Measurements from ENCODE around the gene SH3GLB2.

Gene SH3GLB2

DNA sequence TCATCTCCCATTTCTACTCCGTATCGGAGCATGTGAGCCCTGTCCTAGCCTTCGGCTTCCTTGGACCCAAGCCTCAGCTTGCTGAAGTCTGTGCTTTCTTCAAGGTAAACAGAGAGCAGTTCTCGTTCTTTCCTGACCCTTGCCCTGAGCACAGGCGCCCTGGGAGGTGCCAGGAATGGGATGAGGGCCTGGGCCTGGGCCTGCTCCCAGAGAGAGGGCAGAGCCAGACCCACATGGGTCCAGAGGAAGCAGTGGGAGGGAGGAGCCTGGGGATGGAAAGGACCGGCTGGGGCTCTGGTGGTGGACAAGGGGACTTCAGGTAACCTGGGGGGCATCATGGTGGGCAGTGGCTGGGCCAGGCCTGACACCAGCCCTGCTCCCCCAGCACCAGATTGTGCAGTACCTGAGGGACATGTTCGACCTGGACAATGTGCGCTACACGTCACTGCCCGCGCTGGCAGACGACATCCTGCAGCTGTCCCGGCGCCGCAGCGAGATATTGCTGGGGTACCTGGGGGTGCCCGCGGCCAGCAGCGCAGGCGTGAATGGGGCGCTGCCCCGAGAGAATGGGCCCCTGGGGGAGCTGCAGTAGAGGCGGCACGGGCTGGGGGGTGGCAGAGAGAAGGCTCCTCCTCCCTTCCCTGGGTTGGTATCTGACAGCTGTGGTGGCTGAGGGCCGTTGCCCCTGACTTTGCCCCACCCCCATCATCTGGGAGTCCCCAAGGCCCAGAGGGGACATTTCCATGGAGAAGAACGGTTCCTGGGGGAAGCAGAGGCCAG is 41.9 kb upstream of the SH3GLB2 start:
- Histone ChIP-seq H3K36me3 (ENCODE audit: control insufficient read depth in 1 of 2, insufficient read depth in 2 of 2, low read length in 2 of 2) (peaks cover 29 to 31% of the 10 kb centered on the region in 2 donors), H3K27me3 (ENCODE audit: control insufficient read depth in 1 of 2, insufficient read depth in 2 of 2, low read length in 2 of 2) (no peaks in the 10 kb centered on the region), H3K27ac (ENCODE audit: low read depth, low read length) (peak overlapping the region; percentile 71), H3K4me1 (ENCODE audit: control insufficient read depth in 1 of 2, insufficient read depth in 2 of 2, low read length in 2 of 2) (peaks cover 39 to 42% of the 10 kb centered on the region in 2 donors), H3K9me3 (ENCODE audit: control insufficient read depth in 1 of 2, low read length in 2 of 2) (no peaks in the 10 kb centered on the region), H3K4me3 (ENCODE audit: low read depth in 1 of 2, low read length in 2 of 2) (peak overlapping the region in 1 of 2 donors; percentile 35), H3K9ac (ENCODE audit: low read depth in 1 of 2, low read length in 2 of 2) (peak overlapping the region; percentile 51 to 63)

DNA sequence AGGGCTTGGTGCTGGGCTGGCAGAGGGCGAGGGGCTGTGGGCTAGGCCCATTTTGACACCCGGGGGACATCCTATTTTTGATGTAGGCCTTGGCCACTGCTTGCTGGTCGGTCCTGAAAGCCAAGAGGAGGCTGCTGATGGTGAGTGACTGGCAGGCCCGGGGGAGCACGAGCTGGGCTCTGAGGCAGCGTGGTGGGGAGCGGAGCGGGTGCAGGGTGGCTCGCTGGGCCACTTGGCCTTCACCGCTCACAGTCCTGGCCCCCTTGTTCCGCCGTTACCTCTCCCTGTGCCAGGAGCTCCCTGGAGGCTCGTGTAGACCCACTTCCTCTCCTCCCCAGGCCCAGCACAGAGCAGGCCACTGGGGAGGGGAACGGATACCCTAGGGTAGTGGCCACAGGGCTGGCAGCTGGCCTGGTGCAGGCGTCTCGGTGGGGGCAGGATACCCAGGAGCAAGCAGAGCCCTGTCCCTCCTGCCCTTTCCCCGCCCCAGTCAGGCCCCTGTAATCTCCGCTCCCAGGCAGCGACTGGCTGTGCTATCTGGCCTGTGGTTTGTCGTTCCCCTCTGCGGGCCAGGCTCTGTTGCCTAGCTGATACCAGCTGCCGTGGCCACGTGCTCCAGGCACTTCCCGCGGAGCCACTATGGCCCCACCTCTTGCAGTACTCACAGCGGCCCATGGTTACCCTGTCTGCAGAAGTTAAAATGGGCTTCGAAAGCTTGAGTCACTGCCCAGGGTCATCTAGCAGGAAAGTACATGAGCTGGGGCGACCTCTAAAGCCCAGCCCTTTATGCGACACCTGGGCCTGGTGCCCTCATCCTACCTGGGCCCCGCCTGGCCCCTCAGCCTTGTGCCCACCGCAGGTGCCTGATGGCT is 41.1 kb upstream of the SH3GLB2 start:
- H3K9ac ChIP-seq (ENCODE audit: low read depth in 1 of 2, low read length in 2 of 2): peak overlapping the region; percentile 51 to 63
- no peaks in the 10 kb centered on the region for H3K27me3 ChIP-seq (ENCODE audit: control insufficient read depth in 1 of 2, insufficient read depth in 2 of 2, low read length in 2 of 2)
- peaks cover 29 to 36% of the 10 kb centered on the region in 2 donors for H3K36me3 ChIP-seq (ENCODE audit: control insufficient read depth in 1 of 2, insufficient read depth in 2 of 2, low read length in 2 of 2)
- H3K9me3 ChIP-seq (ENCODE audit: control insufficient read depth in 1 of 2, low read length in 2 of 2): no peaks in the 10 kb centered on the region
- peaks cover 39 to 42% of the 10 kb centered on the region in 2 donors for H3K4me1 ChIP-seq (ENCODE audit: control insufficient read depth in 1 of 2, insufficient read depth in 2 of 2, low read length in 2 of 2)
- peak overlapping the region; percentile 23 to 35 for H3K4me3 ChIP-seq (ENCODE audit: low read depth in 1 of 2, low read length in 2 of 2)
- peak overlapping the region; percentile 79 for H3K27ac ChIP-seq (ENCODE audit: low read depth, low read length)

DNA sequence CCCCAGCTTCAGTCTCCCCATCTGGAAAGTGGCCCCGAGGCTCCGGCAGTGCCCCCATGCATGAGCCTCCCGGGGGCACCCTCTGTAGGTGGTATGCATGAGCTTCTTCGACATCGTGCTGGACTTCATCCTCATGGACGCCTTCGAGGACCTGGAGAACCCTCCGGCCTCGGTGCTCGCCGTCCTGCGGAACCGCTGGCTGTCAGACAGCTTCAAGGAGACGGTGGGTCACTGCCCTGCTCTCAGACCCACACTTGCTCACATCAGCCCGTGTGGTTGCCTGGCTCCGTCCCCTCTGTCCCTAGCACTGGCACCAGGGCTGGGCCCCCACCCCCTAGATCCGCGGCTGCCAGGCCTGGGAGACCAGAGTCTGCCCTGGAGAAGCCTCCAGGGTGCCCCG is 40.0 kb upstream of the SH3GLB2 start:
- no peak overlapping the region for H3K9ac ChIP-seq (ENCODE audit: low read depth in 1 of 2, low read length in 2 of 2)
- peaks cover 39 to 42% of the 10 kb centered on the region in 2 donors for H3K4me1 ChIP-seq (ENCODE audit: control insufficient read depth in 1 of 2, insufficient read depth in 2 of 2, low read length in 2 of 2)
- no peaks in the 10 kb centered on the region for H3K9me3 ChIP-seq (ENCODE audit: control insufficient read depth in 1 of 2, low read length in 2 of 2)
- no peak overlapping the region for H3K4me3 ChIP-seq (ENCODE audit: low read depth in 1 of 2, low read length in 2 of 2)
- H3K36me3 ChIP-seq (ENCODE audit: control insufficient read depth in 1 of 2, insufficient read depth in 2 of 2, low read length in 2 of 2): peaks cover 29 to 42% of the 10 kb centered on the region in 2 donors
- no peaks in the 10 kb centered on the region for H3K27me3 ChIP-seq (ENCODE audit: control insufficient read depth in 1 of 2, insufficient read depth in 2 of 2, low read length in 2 of 2)
- no peak overlapping the region for H3K27ac ChIP-seq (ENCODE audit: low read depth, low read length)

DNA sequence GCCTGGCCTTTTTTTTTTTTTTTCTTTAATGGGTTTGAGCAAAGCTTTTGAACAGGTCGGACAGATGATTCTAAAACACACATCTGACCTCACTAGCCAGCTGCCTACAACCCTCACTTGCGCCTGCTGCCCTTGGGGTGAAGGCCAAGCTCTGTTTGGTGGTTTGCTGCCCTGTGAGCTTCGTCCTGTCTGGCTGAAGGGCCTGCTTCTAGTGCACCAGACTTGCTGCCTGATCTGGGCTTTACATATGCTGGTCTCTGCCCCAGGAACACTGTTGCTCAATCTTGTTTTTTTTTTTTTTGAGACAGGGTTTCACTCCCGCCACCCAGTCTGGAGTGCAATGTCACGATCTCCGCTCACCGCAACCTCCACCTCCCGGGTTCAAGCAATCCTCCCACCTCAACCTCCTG is 36.4 kb upstream of the SH3GLB2 start:
- Histone ChIP-seq H3K9me3 (ENCODE audit: control insufficient read depth in 1 of 2, low read length in 2 of 2) (no peaks in the 10 kb centered on the region), H3K9ac (ENCODE audit: low read depth in 1 of 2, low read length in 2 of 2) (no peak overlapping the region), H3K36me3 (ENCODE audit: control insufficient read depth in 1 of 2, insufficient read depth in 2 of 2, low read length in 2 of 2) (peaks cover 43 to 65% of the 10 kb centered on the region in 2 donors), H3K27me3 (ENCODE audit: control insufficient read depth in 1 of 2, insufficient read depth in 2 of 2, low read length in 2 of 2) (no peaks in the 10 kb centered on the region), H3K4me3 (ENCODE audit: low read depth in 1 of 2, low read length in 2 of 2) (no peak overlapping the region), H3K27ac (ENCODE audit: low read depth, low read length) (no peak overlapping the region), H3K4me1 (ENCODE audit: control insufficient read depth in 1 of 2, insufficient read depth in 2 of 2, low read length in 2 of 2) (peaks cover 15 to 16% of the 10 kb centered on the region in 2 donors)

DNA sequence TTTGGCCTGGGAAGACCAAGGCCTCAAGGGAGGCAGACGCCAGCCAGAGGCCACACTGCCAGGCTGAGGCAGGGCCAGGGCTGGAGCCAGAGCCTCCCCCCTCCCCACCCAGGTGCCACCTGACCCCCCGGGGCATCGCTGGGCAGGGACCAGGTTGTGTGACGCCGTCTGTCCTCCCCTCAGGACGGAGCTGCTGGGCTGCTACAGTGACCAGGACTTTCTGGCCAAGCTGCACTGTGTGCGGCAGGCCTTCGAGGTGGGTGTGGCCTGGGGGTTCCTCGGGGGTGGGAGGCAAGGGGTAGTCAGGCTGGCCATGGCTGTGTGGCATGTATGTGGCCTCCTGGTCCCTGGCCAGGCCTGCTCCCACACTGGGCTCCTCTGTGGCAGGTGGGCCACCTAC is 34.9 kb upstream of the SH3GLB2 start:
- no peaks in the 10 kb centered on the region for H3K9me3 ChIP-seq (ENCODE audit: control insufficient read depth in 1 of 2, low read length in 2 of 2)

DNA sequence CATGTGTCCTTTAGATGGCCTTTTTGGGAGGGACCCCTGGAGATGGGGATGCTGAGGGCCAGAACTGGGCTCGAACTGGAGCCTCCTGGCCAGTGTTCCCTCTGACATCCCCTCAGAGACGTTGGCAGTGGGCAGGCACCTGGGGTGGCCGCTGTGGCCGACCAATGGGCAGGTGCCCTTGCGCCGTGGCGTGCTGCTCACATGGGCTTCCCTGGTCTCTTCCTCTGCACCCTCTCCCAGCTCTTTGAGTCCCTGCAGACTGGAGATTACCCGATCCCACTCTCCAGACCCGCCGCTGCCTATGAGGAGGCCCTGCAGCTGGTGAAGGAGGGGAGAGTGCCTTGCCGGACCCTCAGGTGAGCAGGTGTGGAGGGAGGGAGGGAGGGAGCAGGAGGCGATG is 32.9 kb upstream of the SH3GLB2 start:
- Histone ChIP-seq H3K9me3 (ENCODE audit: control insufficient read depth in 1 of 2, low read length in 2 of 2) (no peaks in the 10 kb centered on the region), H3K9ac (ENCODE audit: low read depth in 1 of 2, low read length in 2 of 2) (no peak overlapping the region), H3K4me1 (ENCODE audit: control insufficient read depth in 1 of 2, insufficient read depth in 2 of 2, low read length in 2 of 2) (peaks cover 0 to 3% of the 10 kb centered on the region in 2 donors), H3K27ac (ENCODE audit: low read depth, low read length) (no peak overlapping the region), H3K27me3 (ENCODE audit: control insufficient read depth in 1 of 2, insufficient read depth in 2 of 2, low read length in 2 of 2) (no peaks in the 10 kb centered on the region), H3K4me3 (ENCODE audit: low read depth in 1 of 2, low read length in 2 of 2) (no peak overlapping the region), H3K36me3 (ENCODE audit: control insufficient read depth in 1 of 2, insufficient read depth in 2 of 2, low read length in 2 of 2) (peaks cover 25 to 66% of the 10 kb centered on the region in 2 donors)

More for the DNA sequence above, 34.9 kb upstream of the SH3GLB2 start:
- H3K27ac ChIP-seq (ENCODE audit: low read depth, low read length): no peak overlapping the region
- H3K36me3 ChIP-seq (ENCODE audit: control insufficient read depth in 1 of 2, insufficient read depth in 2 of 2, low read length in 2 of 2): peaks cover 35 to 67% of the 10 kb centered on the region in 2 donors
- H3K4me3 ChIP-seq (ENCODE audit: low read depth in 1 of 2, low read length in 2 of 2): no peak overlapping the region
- H3K27me3 ChIP-seq (ENCODE audit: control insufficient read depth in 1 of 2, insufficient read depth in 2 of 2, low read length in 2 of 2): no peaks in the 10 kb centered on the region
- peaks cover under 1 to 3% of the 10 kb centered on the region in 2 donors for H3K4me1 ChIP-seq (ENCODE audit: control insufficient read depth in 1 of 2, insufficient read depth in 2 of 2, low read length in 2 of 2)
- H3K9ac ChIP-seq (ENCODE audit: low read depth in 1 of 2, low read length in 2 of 2): no peak overlapping the region

DNA sequence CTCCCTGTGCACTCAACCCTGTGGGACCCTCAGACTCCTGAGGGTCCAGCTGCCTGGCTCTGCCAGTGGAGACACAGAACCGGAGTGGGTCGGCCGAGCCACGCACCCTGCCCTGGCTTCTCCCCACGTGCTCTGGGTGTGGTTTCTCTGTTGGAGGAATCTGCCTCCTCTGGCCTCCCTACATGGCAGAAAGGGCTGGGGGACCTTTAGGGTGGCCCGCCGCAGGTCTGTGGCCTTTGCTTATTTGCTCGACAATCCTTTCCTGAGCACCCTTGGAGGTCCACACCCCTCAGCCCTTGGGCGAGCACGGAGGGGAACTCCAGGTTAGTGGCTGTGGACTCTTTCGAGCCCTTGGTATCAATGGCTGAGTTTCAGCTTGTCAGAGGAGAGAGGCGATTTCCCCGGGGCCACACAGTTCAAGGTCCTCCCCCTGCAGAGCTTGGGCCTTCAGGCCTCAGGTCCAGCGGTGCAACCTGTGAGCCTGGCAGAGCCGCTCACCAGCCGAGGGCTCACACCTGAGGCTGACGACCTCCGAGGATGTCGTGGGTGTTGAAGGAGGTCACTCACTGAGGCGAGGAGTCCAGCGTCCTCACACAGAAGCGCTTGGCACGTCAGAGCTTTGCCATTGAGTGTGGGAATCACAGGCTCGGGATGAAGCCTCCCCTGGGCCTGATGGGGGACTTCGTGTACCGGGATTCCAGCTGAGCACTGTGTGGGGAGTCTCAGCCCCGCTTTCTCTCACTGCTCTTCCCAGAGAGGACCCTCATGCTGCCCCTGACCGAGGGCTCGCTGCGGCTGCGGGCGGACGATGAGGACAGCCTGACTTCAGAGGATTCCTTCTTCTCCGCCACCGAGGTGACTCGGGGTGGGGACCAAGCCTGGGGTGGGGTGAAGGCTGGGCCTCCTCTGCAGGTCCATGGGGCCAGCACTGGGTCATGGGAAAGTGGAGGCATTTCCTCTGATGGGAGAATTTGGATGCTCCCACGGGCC is 32.0 kb upstream of the SH3GLB2 start:
- no peak overlapping the region for H3K4me3 ChIP-seq (ENCODE audit: low read depth in 1 of 2, low read length in 2 of 2)
- H3K36me3 ChIP-seq (ENCODE audit: control insufficient read depth in 1 of 2, insufficient read depth in 2 of 2, low read length in 2 of 2): peaks cover 18 to 60% of the 10 kb centered on the region in 2 donors
- H3K27me3 ChIP-seq (ENCODE audit: control insufficient read depth in 1 of 2, insufficient read depth in 2 of 2, low read length in 2 of 2): no peaks in the 10 kb centered on the region
- no peaks in the 10 kb centered on the region for H3K9me3 ChIP-seq (ENCODE audit: control insufficient read depth in 1 of 2, low read length in 2 of 2)
- no peak overlapping the region for H3K9ac ChIP-seq (ENCODE audit: low read depth in 1 of 2, low read length in 2 of 2)
- no peak overlapping the region for H3K27ac ChIP-seq (ENCODE audit: low read depth, low read length)
- H3K4me1 ChIP-seq (ENCODE audit: control insufficient read depth in 1 of 2, insufficient read depth in 2 of 2, low read length in 2 of 2): peaks cover 0 to 3% of the 10 kb centered on the region in 2 donors

DNA sequence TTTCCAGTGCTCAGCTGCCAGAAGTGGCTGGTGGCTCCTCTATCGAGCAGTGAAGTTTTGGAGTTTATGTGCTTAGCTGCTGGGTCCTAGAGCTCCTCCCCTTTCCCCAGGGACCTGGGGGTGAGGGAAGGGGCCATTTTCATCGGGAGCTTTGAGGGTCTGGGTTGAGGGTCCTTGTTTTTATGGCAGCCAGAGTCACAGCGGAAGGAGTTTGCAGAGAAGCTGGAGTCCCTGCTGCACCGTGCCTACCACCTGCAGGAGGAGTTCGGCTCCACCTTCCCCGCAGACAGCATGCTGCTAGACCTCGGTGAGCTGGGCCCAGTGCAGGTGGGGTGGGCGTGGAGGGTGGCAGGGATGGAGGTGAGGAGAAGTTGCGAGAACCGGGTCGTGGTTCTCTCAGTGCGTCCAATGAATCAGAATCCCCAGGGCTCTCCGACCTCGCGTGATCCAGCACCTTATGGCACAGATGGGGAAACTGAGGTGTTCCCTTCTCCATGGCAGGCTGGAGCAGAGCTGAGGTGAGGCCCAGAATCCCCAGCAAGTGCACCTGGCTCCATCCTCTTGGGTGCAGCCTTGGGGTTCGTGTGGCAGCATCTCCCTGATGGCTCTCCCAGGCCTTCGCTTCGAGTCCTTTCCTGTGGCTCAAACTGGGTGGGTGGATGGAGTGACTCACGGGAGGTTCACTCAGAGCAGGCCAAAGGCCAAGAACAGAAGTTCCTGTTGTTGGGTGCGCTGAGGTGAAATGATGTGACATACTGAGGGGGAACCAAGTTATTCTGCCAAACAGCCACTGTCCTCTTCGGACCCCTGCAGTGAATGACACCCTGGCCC is 31.0 kb upstream of the SH3GLB2 start:
- no peaks in the 10 kb centered on the region for H3K27me3 ChIP-seq (ENCODE audit: control insufficient read depth in 1 of 2, insufficient read depth in 2 of 2, low read length in 2 of 2)
- H3K4me3 ChIP-seq (ENCODE audit: low read depth in 1 of 2, low read length in 2 of 2): no peak overlapping the region
- H3K27ac ChIP-seq (ENCODE audit: low read depth, low read length): no peak overlapping the region
- H3K9me3 ChIP-seq (ENCODE audit: control insufficient read depth in 1 of 2, low read length in 2 of 2): no peaks in the 10 kb centered on the region
- H3K36me3 ChIP-seq (ENCODE audit: control insufficient read depth in 1 of 2, insufficient read depth in 2 of 2, low read length in 2 of 2): peaks cover 18 to 60% of the 10 kb centered on the region in 2 donors
- no peak overlapping the region for H3K9ac ChIP-seq (ENCODE audit: low read depth in 1 of 2, low read length in 2 of 2)
- peaks cover 0 to 3% of the 10 kb centered on the region in 2 donors for H3K4me1 ChIP-seq (ENCODE audit: control insufficient read depth in 1 of 2, insufficient read depth in 2 of 2, low read length in 2 of 2)
